ENCODE results near the gene GPC6.

- TF ChIP-seq CTCF (IDR thresholded peaks at IDR 0.05; ENCODE audit: low read length) (no peak), EZH2phosphoT487 (IDR thresholded peaks at IDR 0.05; ENCODE audit: low read length) (no peak), EZH2 (optimal IDR thresholded peaks at IDR 0.05; ENCODE audit: low read depth, low read length) (no peak)
Measured at GRCh38 chr13:94014461-94014860, 787.9 kb downstream of the GPC6 start.
